Astrocyte of the cerebellum (primary cell): ENCODE results near the gene ADAD2.

ENCODE experiments used
- DNase-seq: peaks from one replicate; pipeline ENCODE4 v3.0.0-alpha.2; 2011; ENCODE audit warnings: low read depth
- H3K4me3 ChIP-seq: 2 replicates; pipeline ENCODE4 v1.5.1; 2011; ENCODE audit warnings: mild to moderate bottlenecking, low read depth, low read length, moderate library complexity
- in situ Hi-C: cut with HindIII; loops from 2 replicates; pipeline ENCODE4 v1.10.0; 2017; ENCODE audit warnings: low sequenced_read_pairs
- TF ChIP-seq, protein P1 (sequence below): IDR thresholded peaks from 2 replicates; pipeline ENCODE4 v1.5.1; 2012; ENCODE audit warnings: low read length, low read depth, moderate library complexity, mild to moderate bottlenecking; ENCODE audit errors: missing control alignments

ADAD2 gene

DNA sequence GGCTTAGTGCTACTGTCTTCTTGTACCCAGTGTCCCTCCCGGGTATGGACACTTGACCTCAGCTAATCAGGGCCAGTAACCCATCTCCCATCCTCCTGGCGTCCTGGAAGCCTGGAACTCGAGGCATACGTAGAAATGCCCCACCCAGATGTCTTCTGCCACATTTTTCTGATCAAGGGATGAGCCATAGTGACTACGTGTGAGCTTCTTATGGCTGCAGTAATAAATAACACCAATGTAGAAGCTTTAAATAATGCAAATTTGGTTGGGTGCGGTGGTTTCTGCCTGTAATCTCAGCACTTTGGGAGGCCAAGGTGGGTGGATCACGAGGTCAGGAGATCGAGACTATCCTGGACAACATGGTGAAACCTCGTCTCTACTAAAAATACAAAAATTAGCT lies 51.9 kb downstream of the ADAD2 start:
- no peak for DNase-seq
- no peak overlapping the region for H3K4me3 ChIP-seq
- in situ Hi-C loops: no loop called here
- TF ChIP-seq, protein P1, sequence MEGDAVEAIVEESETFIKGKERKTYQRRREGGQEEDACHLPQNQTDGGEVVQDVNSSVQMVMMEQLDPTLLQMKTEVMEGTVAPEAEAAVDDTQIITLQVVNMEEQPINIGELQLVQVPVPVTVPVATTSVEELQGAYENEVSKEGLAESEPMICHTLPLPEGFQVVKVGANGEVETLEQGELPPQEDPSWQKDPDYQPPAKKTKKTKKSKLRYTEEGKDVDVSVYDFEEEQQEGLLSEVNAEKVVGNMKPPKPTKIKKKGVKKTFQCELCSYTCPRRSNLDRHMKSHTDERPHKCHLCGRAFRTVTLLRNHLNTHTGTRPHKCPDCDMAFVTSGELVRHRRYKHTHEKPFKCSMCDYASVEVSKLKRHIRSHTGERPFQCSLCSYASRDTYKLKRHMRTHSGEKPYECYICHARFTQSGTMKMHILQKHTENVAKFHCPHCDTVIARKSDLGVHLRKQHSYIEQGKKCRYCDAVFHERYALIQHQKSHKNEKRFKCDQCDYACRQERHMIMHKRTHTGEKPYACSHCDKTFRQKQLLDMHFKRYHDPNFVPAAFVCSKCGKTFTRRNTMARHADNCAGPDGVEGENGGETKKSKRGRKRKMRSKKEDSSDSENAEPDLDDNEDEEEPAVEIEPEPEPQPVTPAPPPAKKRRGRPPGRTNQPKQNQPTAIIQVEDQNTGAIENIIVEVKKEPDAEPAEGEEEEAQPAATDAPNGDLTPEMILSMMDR: no peak

DNA sequence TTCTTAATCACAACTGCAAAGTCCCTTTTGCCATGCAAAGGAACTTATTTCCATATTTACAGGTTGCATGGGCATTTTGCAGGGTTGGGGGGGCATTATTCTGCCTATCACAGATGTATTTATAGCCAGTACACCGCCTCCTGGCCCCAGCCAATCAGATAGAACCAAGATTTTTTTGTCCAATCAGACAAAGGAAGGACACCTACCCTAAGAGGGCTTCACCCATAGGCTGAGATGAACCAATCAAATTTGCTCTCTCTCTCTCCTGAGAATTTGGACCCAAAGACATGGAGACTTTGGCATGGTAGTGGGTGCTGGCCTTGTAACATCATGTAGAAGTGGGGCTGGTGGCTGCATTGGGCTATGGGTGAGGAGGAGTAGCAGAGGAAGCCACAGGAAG lies 52.8 kb downstream of the ADAD2 start:
- DNase-seq: no peak
- TF ChIP-seq, protein P1: no peak
- in situ Hi-C loops: no loop called here
- H3K4me3 ChIP-seq: no peak overlapping the region

DNA sequence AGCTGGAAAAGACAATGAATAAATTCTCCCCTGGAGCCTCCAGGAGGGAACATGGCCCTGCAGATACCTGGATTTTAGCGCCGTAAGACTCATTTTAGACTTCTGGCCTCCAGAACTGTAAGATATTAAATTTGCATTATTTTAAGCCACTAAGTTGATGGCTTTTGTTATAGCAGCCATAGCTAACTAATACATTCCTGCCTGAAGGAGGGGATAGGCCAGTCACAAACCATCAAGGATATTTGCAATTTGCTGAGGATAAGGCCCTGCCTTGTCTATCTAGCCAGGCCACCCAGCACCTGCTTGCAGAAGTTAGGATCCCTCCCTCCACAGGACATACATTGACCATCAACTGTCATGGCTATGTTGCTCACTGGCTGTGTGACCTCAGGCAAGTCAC lies 53.8 kb downstream of the ADAD2 start:
- DNase-seq: no peak
- H3K4me3 ChIP-seq: no peak overlapping the region
- TF ChIP-seq, protein P1: no peak
- in situ Hi-C loops: no loop called here

DNA sequence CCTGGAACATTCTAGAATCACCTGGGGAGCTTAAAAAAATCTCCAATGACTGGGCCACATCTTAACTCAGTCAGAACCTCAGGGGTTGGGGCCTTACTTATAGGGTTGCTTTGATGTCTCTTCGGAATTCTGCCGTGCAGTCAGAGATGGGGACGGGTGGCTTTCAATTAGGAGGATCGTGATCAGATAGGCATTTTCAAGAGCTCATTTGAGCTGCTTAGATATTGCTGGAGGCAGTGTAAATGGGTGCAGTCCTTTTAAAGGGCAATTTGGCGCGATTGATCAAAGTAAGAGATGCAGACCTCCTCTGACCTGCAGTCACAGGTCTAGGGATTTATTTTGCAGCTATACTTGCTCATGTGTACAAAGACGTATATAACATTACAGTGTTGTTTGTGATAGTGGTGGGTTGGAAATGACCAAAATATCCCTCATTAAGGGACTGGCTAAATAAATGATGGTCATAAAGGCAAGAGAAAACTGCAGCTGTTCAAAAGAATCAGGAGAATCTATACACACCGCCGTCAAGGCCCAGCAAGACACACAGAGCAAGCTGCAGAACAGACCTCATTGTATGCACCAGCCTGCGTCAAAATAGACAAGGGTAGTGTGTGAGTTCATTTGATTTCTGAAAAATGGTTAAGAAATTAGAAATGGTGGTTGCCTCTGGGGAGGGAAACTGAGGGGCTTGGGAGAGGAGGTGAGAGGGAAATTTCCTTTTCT lies 55.2 kb downstream of the ADAD2 start:
- H3K4me3 ChIP-seq: no peak overlapping the region
- TF ChIP-seq, protein P1: no peak
- in situ Hi-C loops: no loop called here
- DNase-seq: no peak

DNA sequence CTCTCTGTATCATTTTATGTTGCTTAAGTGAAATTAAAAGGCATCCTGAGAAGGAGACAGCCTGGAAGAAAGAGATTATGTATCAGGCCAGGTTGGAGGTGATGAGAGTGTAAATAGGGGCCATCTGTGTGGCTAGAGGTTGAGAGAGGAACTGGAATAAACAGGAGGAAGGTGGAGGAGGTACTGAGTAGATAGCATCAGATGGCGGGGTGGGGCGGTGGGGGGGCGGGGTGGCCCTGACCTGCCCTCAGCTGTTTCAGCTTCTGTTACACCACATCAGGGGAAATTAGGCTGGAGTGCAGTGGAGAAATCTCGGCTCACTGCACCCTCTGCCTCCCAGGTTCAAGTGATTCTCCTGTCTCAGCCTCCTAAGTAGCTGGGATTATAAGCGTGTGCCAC lies 55.7 kb downstream of the ADAD2 start:
- TF ChIP-seq, protein P1: no peak
- in situ Hi-C loops: no loop called here
- H3K4me3 ChIP-seq: no peak overlapping the region
- DNase-seq: no peak
